Skeletal muscle cell (primary cell): ENCODE data around the gene TCF7.

Experiments
- DNase-seq: peaks from one replicate; pipeline ENCODE4 v3.0.0-alpha.2; 2010; ENCODE audit warnings: low read depth
- H3K4me3 ChIP-seq: 2 replicates; pipeline ENCODE4 v1.5.1; 2011; ENCODE audit warnings: low read depth, mild to moderate bottlenecking, control low read depth, low read length, moderate library complexity

Gene TCF7

GRCh38 chr5:134088994-134089560 lies 25.4 kb upstream of the TCF7 start:
- DNase-seq, result no peak
- H3K4me3 ChIP-seq, result no peak overlapping the region

- no peak overlapping the region for H3K4me3 ChIP-seq
Observed at GRCh38 chr5:134090522-134090921, 24.0 kb upstream of the TCF7 start.

GRCh38 chr5:134091626-134092121 lies 22.8 kb upstream of the TCF7 start:
- no peak overlapping the region for H3K4me3 ChIP-seq
- no peak for DNase-seq

More at GRCh38 chr5:134090522-134090921, 24.0 kb upstream of the TCF7 start:
- no peak for DNase-seq

- no peak overlapping the region for H3K4me3 ChIP-seq
- DNase-seq, result no peak
Observed at GRCh38 chr5:134092875-134093274, 21.6 kb upstream of the TCF7 start.

GRCh38 chr5:134093351-134093750 lies 21.1 kb upstream of the TCF7 start:
- DNase-seq, result no peak

GRCh38 chr5:134095293-134095692 lies 19.2 kb upstream of the TCF7 start:
- DNase-seq, result no peak
- H3K4me3 ChIP-seq, result no peak overlapping the region

More at GRCh38 chr5:134093351-134093750, 21.1 kb upstream of the TCF7 start:
- H3K4me3 ChIP-seq, result no peak overlapping the region

- H3K4me3 ChIP-seq, result no peak overlapping the region
- no peak for DNase-seq
Observed at GRCh38 chr5:134095887-134096589, 18.4 kb upstream of the TCF7 start.

GRCh38 chr5:134097211-134097749 lies 17.2 kb upstream of the TCF7 start:
- DNase-seq, result no peak
- no peak overlapping the region for H3K4me3 ChIP-seq

GRCh38 chr5:134098690-134099089 lies 15.8 kb upstream of the TCF7 start:
- no peak for DNase-seq
- no peak overlapping the region for H3K4me3 ChIP-seq

GRCh38 chr5:134099288-134099872 lies 15.1 kb upstream of the TCF7 start:
- H3K4me3 ChIP-seq, result no peak overlapping the region
- no peak for DNase-seq

GRCh38 chr5:134099939-134100282 lies 14.6 kb upstream of the TCF7 start:
- H3K4me3 ChIP-seq, result no peak overlapping the region
- no peak for DNase-seq

- DNase-seq, result peak; percentile 37
- H3K4me3 ChIP-seq, result no peak overlapping the region
Observed at GRCh38 chr5:134100283-134101091, 14.0 kb upstream of the TCF7 start.

- H3K4me3 ChIP-seq, result no peak overlapping the region
- DNase-seq, result no peak
Observed at GRCh38 chr5:134101686-134102439, 12.6 kb upstream of the TCF7 start.

GRCh38 chr5:134103397-134103796 lies 11.1 kb upstream of the TCF7 start:
- H3K4me3 ChIP-seq, result no peak overlapping the region
- DNase-seq, result no peak

GRCh38 chr5:134103998-134104654 lies 10.4 kb upstream of the TCF7 start:
- DNase-seq, result no peak
- no peak overlapping the region for H3K4me3 ChIP-seq

GRCh38 chr5:134106991-134107701 lies 7.3 kb upstream of the TCF7 start:
- no peak overlapping the region for H3K4me3 ChIP-seq
- DNase-seq, result no peak

GRCh38 chr5:134107779-134108178 lies 6.7 kb upstream of the TCF7 start:
- H3K4me3 ChIP-seq, result no peak overlapping the region
- no peak for DNase-seq

- no peak for DNase-seq
- no peak overlapping the region for H3K4me3 ChIP-seq
Observed at GRCh38 chr5:134110382-134110781, 4.1 kb upstream of the TCF7 start.
